ENCODE results near the gene ZNRF2. TPM values are rescaled to one million over a fixed set of nuclear protein-coding genes. Genes with fewer than 3 reads are reported as not detected.

Gene ZNRF2
- total RNA-seq, 1 donor from 2014 or later = 31.7 TPM

DNA sequence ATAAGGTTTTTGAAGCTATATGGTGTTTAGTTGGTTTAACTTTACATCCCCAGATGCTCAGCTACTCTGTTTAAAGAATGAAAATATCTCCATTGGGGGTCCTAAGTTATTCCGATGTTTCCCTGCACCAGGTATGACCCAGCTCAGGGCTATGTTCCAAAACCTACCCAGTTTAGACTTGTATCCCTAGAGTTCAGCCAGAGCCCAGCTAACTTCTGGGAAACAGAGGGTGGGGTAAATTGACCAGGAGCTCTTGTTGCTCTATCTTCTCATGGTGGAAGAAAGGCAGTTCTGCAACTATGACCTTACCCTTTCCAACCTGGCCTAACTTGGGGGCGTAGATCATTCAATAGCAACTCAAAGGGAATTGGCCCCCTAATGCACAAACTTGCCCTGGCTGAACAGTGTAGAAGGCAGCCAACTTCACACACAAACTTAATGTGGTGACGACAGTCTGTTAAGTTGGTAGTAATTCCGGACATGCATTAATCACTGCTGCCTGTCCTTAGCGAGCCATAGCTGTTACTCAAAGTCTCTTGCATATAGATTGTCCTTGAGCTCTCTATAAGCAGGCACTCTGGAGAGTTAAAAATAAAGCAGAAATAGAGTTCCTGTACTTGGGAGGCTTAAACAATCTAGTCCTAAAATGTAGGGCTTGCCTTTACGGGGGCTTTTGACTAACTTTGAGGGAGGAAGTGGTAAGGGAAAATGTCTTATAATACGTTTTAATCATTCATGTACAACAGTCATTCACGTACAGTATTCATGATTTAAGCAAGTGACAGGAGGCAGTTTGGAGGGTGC is 5.3 kb upstream of the ZNRF2 start:
- TF ChIP-seq, protein P1, sequence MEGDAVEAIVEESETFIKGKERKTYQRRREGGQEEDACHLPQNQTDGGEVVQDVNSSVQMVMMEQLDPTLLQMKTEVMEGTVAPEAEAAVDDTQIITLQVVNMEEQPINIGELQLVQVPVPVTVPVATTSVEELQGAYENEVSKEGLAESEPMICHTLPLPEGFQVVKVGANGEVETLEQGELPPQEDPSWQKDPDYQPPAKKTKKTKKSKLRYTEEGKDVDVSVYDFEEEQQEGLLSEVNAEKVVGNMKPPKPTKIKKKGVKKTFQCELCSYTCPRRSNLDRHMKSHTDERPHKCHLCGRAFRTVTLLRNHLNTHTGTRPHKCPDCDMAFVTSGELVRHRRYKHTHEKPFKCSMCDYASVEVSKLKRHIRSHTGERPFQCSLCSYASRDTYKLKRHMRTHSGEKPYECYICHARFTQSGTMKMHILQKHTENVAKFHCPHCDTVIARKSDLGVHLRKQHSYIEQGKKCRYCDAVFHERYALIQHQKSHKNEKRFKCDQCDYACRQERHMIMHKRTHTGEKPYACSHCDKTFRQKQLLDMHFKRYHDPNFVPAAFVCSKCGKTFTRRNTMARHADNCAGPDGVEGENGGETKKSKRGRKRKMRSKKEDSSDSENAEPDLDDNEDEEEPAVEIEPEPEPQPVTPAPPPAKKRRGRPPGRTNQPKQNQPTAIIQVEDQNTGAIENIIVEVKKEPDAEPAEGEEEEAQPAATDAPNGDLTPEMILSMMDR (IDR thresholded peaks at IDR 0.05) = no peak
- DNase-seq (ENCODE audit: low spot score in 2 of 2) = no peak
- Histone ChIP-seq H3K27ac (no peak overlapping the region), H3K27me3 (no peaks in the 10 kb centered on the region), H3K9me3 (no peaks in the 10 kb centered on the region), H3K4me3 (no peak overlapping the region), H3K36me3 (no peaks in the 10 kb centered on the region), H3K4me1 (peaks cover 0 to 5% of the 10 kb centered on the region in 2 donors)
- intact Hi-C loops (cut with DNase I) = loop anchor here (10.0 kb wide), 1 partner anchor 286 kb away; no protein-coding TSS in a partner anchor

DNA sequence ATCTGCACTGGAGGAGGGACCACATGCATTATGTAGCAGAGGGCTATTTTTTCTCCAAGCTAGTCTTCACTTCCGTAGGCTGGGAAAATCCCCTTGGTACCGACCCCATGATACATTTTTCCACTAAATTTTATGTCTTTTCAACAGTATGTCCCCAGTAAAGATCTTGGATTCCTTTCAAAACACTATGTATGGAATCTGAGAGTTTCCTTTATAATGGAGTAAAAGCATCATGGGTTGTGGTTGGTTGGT is 4.8 kb upstream of the ZNRF2 start:
- no peaks in the 10 kb centered on the region for H3K9me3 ChIP-seq
- intact Hi-C loops (cut with DNase I) = loop anchor here (10.0 kb wide), 1 partner anchor 285 kb away; no protein-coding TSS in a partner anchor
- TF ChIP-seq, protein P1 (IDR thresholded peaks at IDR 0.05) = no peak
- no peak overlapping the region for H3K27ac ChIP-seq
- DNase-seq (ENCODE audit: low spot score in 2 of 2) = no peak
- no peaks in the 10 kb centered on the region for H3K36me3 ChIP-seq
- no peak overlapping the region for H3K4me3 ChIP-seq
- no peaks in the 10 kb centered on the region for H3K27me3 ChIP-seq
- peaks cover 0 to 5% of the 10 kb centered on the region in 2 donors for H3K4me1 ChIP-seq

DNA sequence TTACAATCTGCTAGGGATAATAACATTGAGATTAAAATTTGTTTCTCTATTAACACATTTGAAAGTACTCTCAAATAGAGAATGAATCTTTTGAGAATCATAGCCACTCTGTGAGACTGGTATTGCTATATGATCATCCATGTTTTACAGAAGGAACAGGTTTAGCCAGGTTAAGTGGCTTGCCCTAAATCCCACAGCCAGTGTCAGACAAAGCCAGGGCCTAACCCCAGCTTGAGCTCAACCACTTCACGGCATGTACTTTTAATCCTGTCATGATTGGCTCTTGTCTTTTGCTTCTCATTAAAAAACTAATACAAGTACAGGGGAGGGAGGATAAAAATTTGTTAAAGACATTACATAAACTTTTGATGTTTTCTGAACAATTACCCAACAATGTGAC is 3.8 kb upstream of the ZNRF2 start:
- H3K4me3 ChIP-seq = no peak overlapping the region
- TF ChIP-seq, protein P1 (IDR thresholded peaks at IDR 0.05) = no peak
- peaks cover 0 to 5% of the 10 kb centered on the region in 2 donors for H3K4me1 ChIP-seq
- no peaks in the 10 kb centered on the region for H3K27me3 ChIP-seq
- H3K27ac ChIP-seq = no peak overlapping the region
- no peaks in the 10 kb centered on the region for H3K9me3 ChIP-seq
- H3K36me3 ChIP-seq = no peaks in the 10 kb centered on the region
- intact Hi-C loops (cut with DNase I) = loop anchor here (10.0 kb wide), 2 partner anchors 296 to 1596 kb away; partner anchors contain the start of gene SCRN1
- DNase-seq (ENCODE audit: low spot score in 2 of 2) = no peak

DNA sequence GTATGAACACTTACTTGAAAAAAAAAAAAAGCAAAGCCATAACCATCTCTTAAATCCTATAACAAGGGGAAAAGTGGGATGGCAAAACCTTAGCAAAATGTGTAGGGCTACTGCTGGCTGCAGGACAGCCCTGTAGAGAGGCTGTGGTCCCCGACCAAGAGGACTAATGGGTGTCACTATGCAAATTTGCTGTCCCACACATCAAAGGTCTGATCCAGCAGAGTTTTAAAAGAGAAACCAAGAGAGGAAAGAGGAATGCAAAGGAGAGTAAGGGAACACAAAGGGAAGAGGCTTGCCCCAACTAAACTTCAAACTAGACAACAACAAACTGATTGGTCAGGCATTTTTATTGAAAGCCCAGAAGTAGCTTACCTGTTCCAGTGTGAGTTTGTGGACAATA is 3.1 kb upstream of the ZNRF2 start:
- no peaks in the 10 kb centered on the region for H3K36me3 ChIP-seq
- peaks cover 0 to 5% of the 10 kb centered on the region in 2 donors for H3K4me1 ChIP-seq
- no peaks in the 10 kb centered on the region for H3K27me3 ChIP-seq
- no peak overlapping the region for H3K27ac ChIP-seq
- no peak overlapping the region for H3K4me3 ChIP-seq
- H3K9me3 ChIP-seq = no peaks in the 10 kb centered on the region
- DNase-seq (ENCODE audit: low spot score in 2 of 2) = no peak
- intact Hi-C loops (cut with DNase I) = loop anchor here (10.0 kb wide), 2 partner anchors 296 to 1596 kb away; partner anchors contain the start of gene SCRN1
- TF ChIP-seq, protein P1 (IDR thresholded peaks at IDR 0.05) = no peak

DNA sequence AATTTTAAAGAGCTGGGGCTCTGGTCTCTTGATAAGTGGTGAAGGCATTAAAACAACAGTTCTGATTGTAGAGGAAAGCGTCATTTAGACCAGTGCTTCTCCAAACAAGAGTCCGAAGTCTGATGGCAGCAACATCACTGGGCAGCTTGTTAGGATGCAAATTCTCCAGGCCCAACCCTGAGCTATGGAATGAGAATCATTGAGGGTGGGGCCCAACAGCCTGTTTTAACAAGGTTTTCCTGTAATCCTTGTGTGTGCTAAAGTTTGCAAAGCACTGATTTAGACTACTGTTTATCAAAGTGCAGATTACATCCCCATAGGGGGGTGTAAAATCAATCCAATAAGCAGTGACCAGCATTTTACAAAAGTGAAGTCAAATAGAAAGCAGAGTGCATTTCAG is 2.6 kb upstream of the ZNRF2 start:
- H3K36me3 ChIP-seq = no peaks in the 10 kb centered on the region
- no peaks in the 10 kb centered on the region for H3K27me3 ChIP-seq
- TF ChIP-seq, protein P1 (IDR thresholded peaks at IDR 0.05) = no peak
- no peak overlapping the region for H3K4me3 ChIP-seq
- intact Hi-C loops (cut with DNase I) = loop anchor here (10.0 kb wide), 2 partner anchors 297 to 1597 kb away; partner anchors contain the start of gene SCRN1
- no peak for DNase-seq (ENCODE audit: low spot score in 2 of 2)
- H3K4me1 ChIP-seq = peaks cover 0 to 10% of the 10 kb centered on the region in 2 donors
- no peak overlapping the region for H3K27ac ChIP-seq
- H3K9me3 ChIP-seq = no peaks in the 10 kb centered on the region
